A549 (cell line): ENCODE results near the gene BMERB1. TPM values are rescaled to one million over a fixed set of nuclear protein-coding genes. Genes with fewer than 3 reads are reported as not detected.
"Not testable (repeated sequence)": the region's sequence is repeated elsewhere in the genome, so short reads cannot be mapped to it uniquely, and the experiment has no call there.

Experiments used
- ATAC-seq, 2 experiments: fragments of 200-7000 bp in 1 of 2; fragments of >200 bp in 1 of 2; cut with Nextera tagmentation in 1 of 2; cut with Tn5 transposase in 1 of 2; 3 replicates each; pipeline versions ENCODE4 v1.8.0 to v1.9.1; 2018 to 2020; ENCODE audit warnings: mild to moderate bottlenecking in 1 of 2, moderate library complexity in 1 of 2
- CTCF ChIA-PET: fragments of 300-600 bp; sonication (Branson Sonifier 250); formaldehyde crosslinking; extraction: SDS; loops from one replicate; lab custom pipeline; 2021; ENCODE audit warnings: antibody characterized with exemption, inconsistent platforms; lab: Yijun Ruan, JAX
- POLR2A ChIA-PET: fragments of 350-600 bp; formaldehyde crosslinking; extraction: SDS; loops from one replicate; lab custom pipeline; 2021; ENCODE audit warnings: antibody characterized with exemption, inconsistent platforms; lab: Yijun Ruan, JAX
- DNase-seq, 2 experiments: peaks; one replicate each; pipeline versions ENCODE4 v3.0.0 to v3.0.0-alpha.2; 2011 to 2016; ENCODE audit warnings: low read depth in 1 of 2, low spot score in 1 of 2
- FAIRE-seq: peaks from 2 replicates; lab custom pipeline; 2011; peaks lifted over from hg19 to GRCh38; lab: Jason Lieb, UNC
- H3K27ac ChIP-seq, 2 experiments: fragments of >200 bp; sonication (Bioruptor Twin); formaldehyde crosslinking; 3 replicates each; pipeline ENCODE4 v1.5.1; 2016 to 2017
- H3K4me1 ChIP-seq: fragments of >200 bp; sonication (Bioruptor Twin); formaldehyde crosslinking; 3 replicates; pipeline ENCODE4 v1.6.1; 2016
- H3K4me2 ChIP-seq: fragments of >200 bp; sonication (Bioruptor Twin); formaldehyde crosslinking; 3 replicates; pipeline ENCODE4 v1.6.1; 2016
- H3K4me3 ChIP-seq: fragments of >200 bp; sonication (Bioruptor Twin); formaldehyde crosslinking; 3 replicates; pipeline ENCODE4 v1.5.1; 2016
- H3K9me3 ChIP-seq: fragments of >200 bp; sonication (Bioruptor Twin); formaldehyde crosslinking; 3 replicates; pipeline ENCODE4 v1.6.1; 2016
- BCL3 ChIP-seq: fragments of >200 bp; sonication (Bioruptor Twin); formaldehyde crosslinking; IDR thresholded peaks from 3 replicates; pipeline ENCODE4 v1.6.1; 2016
- CBX8 ChIP-seq: fragments of 200-600 bp; sonication (generic); IDR thresholded peaks from 2 replicates; pipeline ENCODE4 v1.6.1; 2016
- CHD2 ChIP-seq: fragments of 150-350 bp; IDR thresholded peaks from 2 replicates; pipeline ENCODE4 v1.6.1; 2014; ENCODE audit warnings: low read length; ENCODE audit not compliant: partially characterized antibody
- E2F6 ChIP-seq: IDR thresholded peaks from 2 replicates; pipeline ENCODE4 v1.6.1; 2012; ENCODE audit warnings: low read depth, borderline replicate concordance
- EP300 ChIP-seq, 2 experiments: fragments of >200 bp; sonication (Bioruptor Twin); formaldehyde crosslinking; IDR thresholded peaks; 2 replicates in 1 of 2; 3 replicates in 1 of 2; pipeline ENCODE4 v1.6.1; 2016 to 2017
- FOSL2 ChIP-seq, 2 experiments: fragments of 450-650 bp in 1 of 2; fragments of >200 bp in 1 of 2; sonication (Bioruptor Twin) in 1 of 2; formaldehyde crosslinking; IDR thresholded peaks; 2 replicates each; pipeline versions ENCODE4 v1.5.0 to v1.6.1; 2016 to 2020; ENCODE audit warnings: mild to moderate bottlenecking in 1 of 2, moderate library complexity in 1 of 2
- FOXS1 ChIP-seq: fragments of 250-450 bp; sonication (Bioruptor Pico); IDR thresholded peaks from 2 replicates; pipeline ENCODE4 v1.5.0; 2020; ENCODE audit warnings: mild to moderate bottlenecking, moderate library complexity
- HOXB5 ChIP-seq: fragments of 250-450 bp; sonication (Bioruptor Pico); IDR thresholded peaks from 2 replicates; pipeline ENCODE4 v1.5.0; 2020; ENCODE audit warnings: mild to moderate bottlenecking, moderate library complexity
- JUNB ChIP-seq: fragments of >200 bp; sonication (Bioruptor Twin); formaldehyde crosslinking; IDR thresholded peaks from 2 replicates; pipeline ENCODE4 v1.6.1; 2016
- KDM5A ChIP-seq: fragments of 200-600 bp; sonication (generic); IDR thresholded peaks from 2 replicates; pipeline ENCODE4 v1.6.1; 2016; ENCODE audit warnings: antibody characterized with exemption, mild to moderate bottlenecking
- MAX ChIP-seq: IDR thresholded peaks from 2 replicates; pipeline ENCODE4 v1.6.1; 2012
- MAZ ChIP-seq: fragments of 150-350 bp; IDR thresholded peaks from 2 replicates; pipeline ENCODE4 v1.6.1; 2014; ENCODE audit warnings: antibody characterized with exemption, low read depth, low read length, borderline replicate concordance
- MYC ChIP-seq: IDR thresholded peaks from 2 replicates; pipeline ENCODE4 v1.6.1; 2012; ENCODE audit warnings: mild to moderate bottlenecking, inconsistent platforms, low read length, improper control_type of control experiment, borderline replicate concordance
- NFE2L2 ChIP-seq: fragments of 150-350 bp; conservative IDR thresholded peaks from 2 replicates; pipeline ENCODE4 v1.6.1; 2014; ENCODE audit warnings: low read length
- NR3C1 ChIP-seq: fragments of >200 bp; sonication (Bioruptor Twin); formaldehyde crosslinking; IDR thresholded peaks from 3 replicates; pipeline ENCODE4 v1.6.1; 2017
- PBX3 ChIP-seq: IDR thresholded peaks from 2 replicates; pipeline ENCODE4 v1.6.1; 2012
- POLR2A ChIP-seq: IDR thresholded peaks from 2 replicates; pipeline ENCODE4 v1.6.1; 2012; ENCODE audit warnings: mild to moderate bottlenecking, low read length
- RFX5 ChIP-seq: fragments of 450-650 bp; IDR thresholded peaks from 2 replicates; pipeline ENCODE4 v1.7.1; 2014; ENCODE audit warnings: antibody characterized with exemption, mild to moderate bottlenecking, moderate library complexity
- RNF2 ChIP-seq: fragments of 200-600 bp; sonication (generic); IDR thresholded peaks from 2 replicates; pipeline ENCODE4 v1.6.1; 2016; ENCODE audit warnings: low read depth, mild to moderate bottlenecking, antibody characterized with exemption, moderate library complexity, borderline replicate concordance
- TFCP2L1 ChIP-seq: fragments of 250-450 bp; sonication (Bioruptor Pico); IDR thresholded peaks from 2 replicates; pipeline ENCODE4 v1.5.0; 2021; ENCODE audit warnings: mild to moderate bottlenecking
- USF2 ChIP-seq: fragments of 450-650 bp; IDR thresholded peaks from 2 replicates; pipeline ENCODE4 v1.6.1; 2014; ENCODE audit warnings: antibody characterized with exemption
- ZSCAN20 ChIP-seq: fragments of 250-450 bp; sonication (Bioruptor Pico); IDR thresholded peaks from 2 replicates; pipeline ENCODE4 v1.8.0; 2022; ENCODE audit warnings: mild to moderate bottlenecking, moderate library complexity
- WGBS: methylation state at CpG from one replicate; pipeline ENCODE4 v1.1.6; 2017; ENCODE audit errors: missing lambda C conversion rate; 5-methylcytosine and 5-hydroxymethylcytosine counted together
- polyA plus RNA-seq, 4 experiments: library from polyadenylated mRNA; depleted of rRNA in 3 of 4; stranded (reverse); fragments of >200 nt; fragmentation: RNase III in 1 of 4; extraction: RNeasy Plus Mini Kit Qiagen cat#74134 plus additional on column Dnase treatment in 1 of 4; gene quantifications; 2 replicates in 3 of 4; 3 replicates in 1 of 4; pipeline ENCODE4 v1.2.3, GENCODE V29; 2011 to 2017
- TF ChIP-seq, protein P1 (sequence below): fragments of >200 bp; sonication (Bioruptor Twin); formaldehyde crosslinking; IDR thresholded peaks from 3 replicates; pipeline ENCODE4 v1.5.1; 2016

The BMERB1 gene
- polyA plus RNA-seq, 2 of the 4 experiments (the other 2 are of a cell fraction), result 44.7 to 48.9 TPM

GRCh38 chr16:15427648-15428239 is 6.6 kb upstream of the BMERB1 start (continued):
- TF ChIP-seq FOXS1 (CRISPR knock-in tag) (no peak), RFX5 (no peak), TFCP2L1 (no peak), MAX (peak; percentile 48; the same call in 1 of the 2 replicates), E2F6 (0 out of 2 replicates have a peak, but pooled peaks have one; percentile 24), NR3C1 (no peak), BCL3 (no peak), ZSCAN20 (no peak), MAZ (no peak), USF2 (no peak), FOSL2 (IDR thresholded peaks at IDR 0.05) (no peak), FOSL2 (CRISPR knock-in tag; IDR thresholded peaks at IDR 0.05) (0 out of 2 replicates have a peak, but pooled peaks have one; percentile 12), PBX3 (no peak)
- TF ChIP-seq, protein P1, sequence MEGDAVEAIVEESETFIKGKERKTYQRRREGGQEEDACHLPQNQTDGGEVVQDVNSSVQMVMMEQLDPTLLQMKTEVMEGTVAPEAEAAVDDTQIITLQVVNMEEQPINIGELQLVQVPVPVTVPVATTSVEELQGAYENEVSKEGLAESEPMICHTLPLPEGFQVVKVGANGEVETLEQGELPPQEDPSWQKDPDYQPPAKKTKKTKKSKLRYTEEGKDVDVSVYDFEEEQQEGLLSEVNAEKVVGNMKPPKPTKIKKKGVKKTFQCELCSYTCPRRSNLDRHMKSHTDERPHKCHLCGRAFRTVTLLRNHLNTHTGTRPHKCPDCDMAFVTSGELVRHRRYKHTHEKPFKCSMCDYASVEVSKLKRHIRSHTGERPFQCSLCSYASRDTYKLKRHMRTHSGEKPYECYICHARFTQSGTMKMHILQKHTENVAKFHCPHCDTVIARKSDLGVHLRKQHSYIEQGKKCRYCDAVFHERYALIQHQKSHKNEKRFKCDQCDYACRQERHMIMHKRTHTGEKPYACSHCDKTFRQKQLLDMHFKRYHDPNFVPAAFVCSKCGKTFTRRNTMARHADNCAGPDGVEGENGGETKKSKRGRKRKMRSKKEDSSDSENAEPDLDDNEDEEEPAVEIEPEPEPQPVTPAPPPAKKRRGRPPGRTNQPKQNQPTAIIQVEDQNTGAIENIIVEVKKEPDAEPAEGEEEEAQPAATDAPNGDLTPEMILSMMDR, result peak; percentile 78

DNA sequence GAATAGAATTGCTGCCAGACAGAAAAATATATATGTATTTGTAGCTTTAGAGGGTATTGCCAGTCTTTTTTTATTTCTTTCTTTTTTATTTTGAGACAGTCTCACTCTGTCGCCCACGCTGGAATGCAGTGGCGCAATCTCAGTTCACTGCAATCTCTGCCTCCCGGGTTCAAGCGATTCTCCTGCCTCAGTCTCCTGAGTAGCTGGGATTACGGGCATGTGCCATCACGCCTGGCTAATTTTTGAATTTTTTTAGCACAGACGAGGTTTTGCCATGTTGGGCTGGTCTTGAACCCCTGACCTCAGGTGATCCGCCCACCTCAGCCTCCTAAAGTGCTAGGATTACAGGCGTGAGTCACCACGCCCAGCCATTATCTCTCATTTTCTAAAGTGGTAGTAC is 3.5 kb upstream of the BMERB1 start:
- WGBS, result 83% methylated on average over 11 of the region's 11 CpGs
- ChIA-PET POLR2A (interaction anchor here (0.7 kb wide), 1 partner anchor 36 kb away, joined by 5 read pairs; the partner anchor contains the start of gene MPV17L), CTCF (interaction anchor here (12.8 kb wide), 1 partner anchor 120 kb away, joined by 112 read pairs; no protein-coding TSS in a partner anchor)
- DNase-seq, ATAC-seq, FAIRE-seq, H3K9me3 ChIP-seq, H3K4me2 ChIP-seq, H3K4me3 ChIP-seq, H3K27ac ChIP-seq: not testable (repeated sequence)
- peaks cover 12% of the 10 kb centered on the region for H3K4me1 ChIP-seq

DNA sequence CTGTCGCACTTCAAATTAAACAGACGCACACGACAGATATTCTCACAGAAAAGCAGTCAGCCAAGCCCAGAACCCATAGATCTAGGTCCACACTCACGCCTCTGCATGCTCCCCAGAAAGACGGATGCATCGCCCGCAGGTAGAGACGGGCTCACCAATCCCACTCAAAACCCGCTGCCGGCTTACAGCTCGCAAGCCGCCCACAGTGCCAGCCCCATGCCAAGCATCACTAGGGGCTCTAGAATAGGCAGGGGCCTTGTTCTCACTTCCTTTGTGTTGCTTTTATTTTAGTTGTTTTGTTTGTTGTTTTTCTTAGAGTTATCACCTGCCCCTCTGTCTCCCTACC is 336 bp upstream of the BMERB1 start:
- ATAC-seq (no peak; a peak in 1 of 6 replicates), FAIRE-seq (no peak), DNase-seq (no peak)
- H3K27ac ChIP-seq, result no peak overlapping the region; a peak in 1 of 6 replicates
- ChIA-PET POLR2A (interaction anchor here (1.1 kb wide), 1 partner anchor 10 kb away, joined by 3 read pairs; no protein-coding TSS in a partner anchor), CTCF (interaction anchor here (1.2 to 12.8 kb wide), 2 partner anchors 101 to 117 kb away, joined by 3 to 112 read pairs; no protein-coding TSS in a partner anchor)
- H3K4me1 ChIP-seq, result peaks cover 33% of the 10 kb centered on the region
- H3K4me3 ChIP-seq, result peak overlapping the region; percentile 73; the same call in 2 of the 3 replicates
- H3K4me2 ChIP-seq, result no peak overlapping the region
- 70% methylated on average over 12 of the region's 12 CpGs for WGBS
- H3K9me3 ChIP-seq, result no peaks in the 10 kb centered on the region
- no peak for TF ChIP-seq RFX5
- TF ChIP-seq BCL3, result no peak
- no peak for TF ChIP-seq NFE2L2
- no peak for TF ChIP-seq CHD2
- no peak for TF ChIP-seq RNF2
- TF ChIP-seq, protein P1, result no peak
- TF ChIP-seq JUNB, result no peak
- TF ChIP-seq HOXB5 (CRISPR knock-in tag), result no peak
- TF ChIP-seq PBX3, result no peak
- TF ChIP-seq MYC, result no peak
- TF ChIP-seq CBX8, result no peak
- TF ChIP-seq EP300 (IDR thresholded peaks at IDR 0.05), result no peak
- no peak for TF ChIP-seq POLR2A
- no peak for TF ChIP-seq KDM5A
